Left cardiac atrium (tissue), 4 donors: ENCODE measurements around the gene ANKMY1. TPM values are rescaled to one million over a fixed set of nuclear protein-coding genes. Genes with fewer than 3 reads are reported as not detected.
"Not testable (repeated sequence)": the region's sequence is repeated elsewhere in the genome, so short reads cannot be mapped to it uniquely, and the experiment has no call there.

ENCODE experiments used
- ATAC-seq, 2 donors: fragments of 200-7000 bp; cut with Tn5 transposase; one replicate each; pipeline ENCODE4 v1.9.1; 2020; ENCODE audit warnings: mild to moderate bottlenecking in 2 of 2, moderate library complexity in 2 of 2
- DNase-seq: peaks from one replicate; pipeline ENCODE4 v3.0.0-alpha.2; 2020
- intact Hi-C, 2 donors: fragments of 100-400 bp; cut with DNase I; formaldehyde crosslinking; loops; one replicate each; pipeline versions ENCODE4 v1.14.1 to v1.15.1; 2022 to 2023
- total RNA-seq, 2 donors: library from RNA; stranded (reverse); fragmentation: NEBNext Ultra II Directional; extraction: Animal tissue kit (Norgen Biotek cat#: 25700); gene quantifications; one replicate each; pipeline ENCODE4 v1.2.1, GENCODE V29; 2021
- donor health status: DM: no; HTN: yes; CAD: no.
- donor health status: DM: no; HTN: yes; CAD: no; lungs with severe emphysema.
- donor health status: DM: yes; HTN: yes; CAD: no.
- donor health status: Dilated cardiomyopathy.

The ANKMY1 gene
- total RNA-seq, 2 donors from 2014 or later, result 4.9 to 8.1 TPM

DNA sequence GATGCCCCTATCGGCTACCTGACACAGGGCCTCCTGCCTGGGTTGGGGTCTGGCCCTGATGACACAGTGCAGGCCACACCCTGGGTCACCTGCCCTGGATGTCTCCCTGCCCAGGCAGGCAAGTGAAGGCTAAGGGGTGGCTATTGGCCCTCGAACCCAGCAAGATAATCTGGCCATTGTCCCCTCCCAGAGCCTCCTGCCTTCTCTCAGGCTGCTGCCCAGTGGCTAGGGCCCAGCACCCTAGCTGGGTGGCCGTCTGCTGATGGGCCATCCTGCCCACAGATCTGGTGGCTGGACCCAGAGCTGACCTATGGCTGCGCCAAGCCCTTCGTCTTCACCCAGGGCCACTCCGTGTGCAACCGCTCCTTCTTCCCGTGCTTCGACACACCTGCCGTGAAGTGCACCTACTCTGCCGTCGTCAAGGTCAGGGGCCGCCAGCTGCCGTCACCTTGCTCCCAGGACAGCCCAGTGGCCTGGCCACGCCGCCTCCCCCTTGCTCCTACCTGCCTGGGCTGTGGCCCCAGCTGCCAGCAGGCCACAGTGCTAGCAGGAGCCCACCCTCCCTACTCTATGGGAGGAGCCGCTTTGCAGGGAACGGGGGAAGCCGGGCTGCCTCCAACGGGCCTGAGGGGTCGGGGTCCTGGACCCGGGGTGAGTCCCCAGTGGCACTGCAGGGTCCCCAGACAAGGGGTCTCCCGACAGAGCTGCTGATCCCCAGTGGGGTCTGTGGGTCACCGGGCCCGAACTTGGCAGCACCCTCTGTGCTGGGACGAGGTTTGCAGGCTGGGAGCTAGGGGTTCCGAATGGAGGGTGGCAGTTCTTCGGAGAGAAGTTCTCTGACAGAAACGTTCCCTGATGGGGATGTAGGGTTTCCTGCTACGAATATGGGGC lies 14.6 kb upstream of the ANKMY1 start:
- intact Hi-C loops, result no loop called here
- ATAC-seq, result no peak
- DNase-seq, result peak; percentile 19

- intact Hi-C loops, result no loop called here
- ATAC-seq, result no peak
- peak; percentile 25 for DNase-seq
Measured at GRCh38 chr2:240571314-240571973, 13.7 kb upstream of the ANKMY1 start.

GRCh38 chr2:240570531-240571313 lies 12.9 kb upstream of the ANKMY1 start:
- ATAC-seq, result no peak
- DNase-seq, result peak; percentile 17
- intact Hi-C loops, result no loop called here

DNA sequence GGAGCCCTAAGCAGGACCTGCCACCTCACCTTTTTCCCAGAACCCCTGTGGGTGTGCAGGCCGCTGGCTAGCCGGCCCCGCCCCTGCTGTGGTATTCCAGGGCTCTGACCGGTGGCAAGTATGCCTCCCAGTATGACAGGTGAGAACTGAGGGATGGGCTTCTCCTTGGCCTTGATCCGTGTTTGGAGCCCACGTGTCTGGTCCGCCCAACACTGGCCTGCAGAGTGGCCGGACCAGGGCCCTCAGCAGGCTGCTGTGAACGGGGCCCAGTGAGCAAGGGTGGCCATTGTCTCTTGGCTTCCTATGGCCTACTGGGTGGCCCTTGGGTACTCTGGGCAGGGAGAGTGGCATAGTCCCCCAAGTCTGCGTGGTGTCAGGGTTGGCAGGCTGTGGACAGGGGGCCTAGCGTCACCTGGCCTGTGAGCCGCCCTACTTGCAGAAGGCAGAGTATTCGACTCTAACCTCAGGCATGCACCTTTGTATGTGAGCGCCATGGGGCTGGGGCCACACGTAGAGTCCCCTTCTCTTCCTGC lies 12.3 kb upstream of the ANKMY1 start:
- peak; percentile 18 for DNase-seq
- no peak for ATAC-seq
- intact Hi-C loops, result no loop called here

GRCh38 chr2:240569523-240569997 lies 11.8 kb upstream of the ANKMY1 start:
- intact Hi-C loops, result no loop called here
- DNase-seq (peak; percentile 20), ATAC-seq (no peak)

DNA sequence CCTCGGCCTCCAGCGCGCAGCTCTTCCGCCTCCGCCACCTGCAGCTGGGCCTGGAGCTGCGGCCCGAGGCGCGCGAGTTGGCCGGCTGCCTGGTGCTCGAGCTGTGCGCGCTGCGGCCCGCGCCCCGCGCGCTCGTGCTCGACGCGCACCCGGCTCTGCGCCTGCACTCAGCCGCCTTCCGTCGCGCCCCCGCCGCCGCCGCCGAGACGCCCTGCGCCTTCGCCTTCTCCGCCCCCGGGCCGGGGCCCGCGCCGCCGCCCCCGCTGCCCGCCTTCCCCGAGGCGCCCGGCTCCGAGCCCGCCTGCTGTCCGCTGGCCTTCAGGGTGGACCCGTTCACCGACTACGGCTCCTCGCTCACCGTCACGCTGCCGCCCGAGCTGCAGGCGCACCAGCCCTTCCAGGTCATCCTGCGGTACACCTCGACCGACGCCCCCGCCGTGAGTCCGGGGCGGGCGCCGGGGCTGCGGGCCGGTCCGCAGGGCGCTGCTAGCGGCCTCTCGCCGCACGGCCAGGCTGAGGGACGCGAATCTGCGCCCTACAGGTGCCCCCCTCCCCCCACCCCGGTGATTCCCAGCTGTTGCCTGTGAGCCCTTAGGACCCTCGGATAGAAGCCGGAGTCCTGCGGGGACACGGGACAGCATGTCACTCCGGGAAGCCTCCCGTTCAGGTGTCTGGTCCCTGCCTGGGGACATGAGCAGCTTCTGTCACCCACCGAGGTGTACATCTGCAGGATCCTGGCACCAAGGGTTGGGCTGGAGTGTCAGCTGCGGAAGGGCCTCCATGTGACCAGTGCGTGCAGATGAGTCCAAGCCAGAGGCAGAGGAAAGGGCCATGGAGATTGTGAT lies 11.1 kb upstream of the ANKMY1 start:
- ATAC-seq (peak; percentile 5 to 29), DNase-seq (peak; percentile 77)
- intact Hi-C loops, result no loop called here

DNA sequence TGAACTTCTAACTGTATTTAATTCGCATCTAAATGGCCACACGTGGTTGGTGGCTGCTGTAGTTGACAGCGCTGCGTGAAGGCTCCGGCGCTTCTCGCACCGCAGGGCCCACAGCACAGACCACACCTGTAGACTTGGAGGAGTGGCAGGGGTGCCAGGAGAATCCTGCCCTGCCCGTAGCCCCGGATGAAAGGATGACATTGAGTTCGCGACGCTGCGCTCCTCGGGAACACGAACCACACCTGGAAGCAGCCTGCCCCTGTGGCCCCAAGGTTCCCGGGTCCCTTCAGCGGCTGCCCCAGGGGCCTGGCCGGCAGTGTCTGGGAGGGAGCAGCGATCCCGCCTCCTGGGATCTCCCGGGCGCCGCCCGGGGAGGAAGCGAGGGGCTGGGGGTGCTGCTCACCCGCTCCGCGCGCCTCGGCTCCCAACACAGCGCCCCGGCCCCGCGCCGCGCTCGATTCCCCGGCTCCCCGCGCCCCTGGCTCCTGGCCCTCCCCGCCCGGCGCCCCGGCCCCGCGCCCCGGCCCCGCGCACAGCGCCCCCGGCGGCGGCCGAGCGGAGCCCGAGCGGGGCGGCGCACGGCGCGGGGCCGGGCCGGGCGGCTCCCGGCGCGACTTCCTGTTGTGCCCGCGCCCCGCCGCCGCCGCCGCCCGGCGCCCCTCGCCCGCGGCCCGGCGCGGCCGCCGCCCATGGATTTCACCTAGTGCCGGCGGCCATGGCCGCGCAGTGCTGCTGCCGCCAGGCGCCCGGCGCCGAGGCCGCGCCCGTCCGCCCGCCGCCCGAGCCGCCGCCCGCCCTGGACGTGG lies 10.3 kb upstream of the ANKMY1 start, which contains the start of gene RNPEPL1:
TSS of gene RNPEPL1 (plus strand) at position 613 of the 806 bp plus-strand sequence. CDS start at position 716, 103 bp downstream.
- DNase-seq (peak; percentile 50), ATAC-seq (peak; percentile 3 to 27)

GRCh38 chr2:240567137-240567871 lies 9.5 kb upstream of the ANKMY1 start:
- intact Hi-C loops, result no loop called here
- DNase-seq (peak; percentile 26), ATAC-seq (peak in 1 of 2 donors; percentile 0)

More for the DNA sequence above, 10.3 kb upstream of the ANKMY1 start, which contains the start of gene RNPEPL1:
- intact Hi-C loops, result no loop called here

- peak; percentile 95 for DNase-seq
- intact Hi-C loops, result no loop called here
- ATAC-seq, result peak; percentile 89 to 91
Measured at GRCh38 chr2:240566203-240567136, 8.7 kb upstream of the ANKMY1 start.

DNA sequence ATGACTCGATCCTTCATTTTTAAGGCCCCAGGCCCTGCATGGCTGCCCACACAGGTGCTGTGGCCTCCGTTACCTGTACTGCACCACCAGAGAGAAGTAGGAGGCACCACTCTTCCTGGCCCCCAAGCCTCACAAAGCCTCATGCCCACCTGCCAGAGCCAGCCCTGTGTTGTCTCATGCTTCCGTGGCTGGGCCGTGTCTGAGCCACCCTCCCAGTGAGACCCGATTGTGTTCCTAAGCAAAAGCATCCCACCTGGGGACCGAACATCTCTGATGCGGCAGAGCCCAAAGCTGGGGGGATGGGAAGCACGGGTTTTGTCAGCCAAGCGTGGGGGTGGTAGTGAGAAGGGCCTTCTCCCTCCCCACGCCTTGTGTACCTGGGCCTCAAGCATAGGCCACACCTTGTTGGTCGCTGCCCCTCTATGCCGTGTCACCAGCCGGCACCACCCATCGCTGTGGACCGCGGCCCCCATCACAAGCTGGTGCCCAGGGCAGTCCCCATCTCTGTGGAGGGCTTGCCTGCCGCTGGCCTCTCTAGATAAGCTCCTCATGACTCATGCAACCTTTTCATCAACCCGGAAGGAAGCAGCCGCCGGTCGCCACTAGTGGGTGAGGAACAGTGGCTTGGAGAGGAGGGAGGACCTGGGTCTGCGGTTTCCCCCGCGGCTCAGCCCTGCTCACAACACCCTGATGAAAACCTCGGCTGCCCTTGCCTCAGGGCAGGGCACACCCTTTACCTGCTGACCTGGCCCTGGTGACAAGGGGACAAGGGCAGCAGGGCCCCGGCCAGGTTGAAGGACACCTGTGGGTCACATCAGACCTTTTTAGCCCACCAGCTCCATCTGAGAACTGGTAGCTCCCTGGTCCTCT lies 7.8 kb upstream of the ANKMY1 start:
- peak; percentile 89 for DNase-seq
- peak; percentile 16 to 40 for ATAC-seq
- intact Hi-C loops, result no loop called here

- DNase-seq (no peak), ATAC-seq (no peak)
- intact Hi-C loops, result no loop called here
Measured at GRCh38 chr2:240564561-240565332, 7.0 kb upstream of the ANKMY1 start.

DNA sequence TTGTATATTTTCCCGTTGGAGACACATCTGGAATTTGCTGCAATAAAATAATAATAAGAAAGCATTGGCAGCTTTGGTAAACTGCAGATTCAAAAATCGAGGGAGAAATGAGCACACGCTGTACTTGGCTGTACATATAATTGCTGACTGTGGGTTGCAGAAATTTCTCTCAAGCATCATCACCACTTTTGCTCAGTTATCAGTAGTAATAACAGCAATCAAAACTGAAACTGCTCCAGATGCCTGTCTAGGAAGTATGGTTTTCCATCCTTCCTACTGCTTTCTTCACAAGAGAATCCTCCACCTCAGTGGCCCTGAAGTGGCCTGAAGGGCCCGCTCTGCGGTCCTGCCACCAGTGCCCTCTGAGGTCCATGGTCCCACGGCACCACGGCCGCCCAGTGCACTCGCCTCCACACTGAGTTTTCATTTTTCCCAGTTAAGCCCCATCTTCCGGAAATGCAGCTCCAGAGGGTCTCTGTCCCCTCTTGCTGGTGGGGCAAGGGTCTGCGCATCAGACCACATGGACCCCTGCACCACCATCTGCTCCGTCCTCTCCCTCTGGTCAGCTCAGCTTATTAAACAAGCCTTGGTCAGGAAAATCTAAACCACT lies 6.3 kb upstream of the ANKMY1 start:
- ATAC-seq (no peak), DNase-seq (no peak)
- intact Hi-C loops, result no loop called here

DNA sequence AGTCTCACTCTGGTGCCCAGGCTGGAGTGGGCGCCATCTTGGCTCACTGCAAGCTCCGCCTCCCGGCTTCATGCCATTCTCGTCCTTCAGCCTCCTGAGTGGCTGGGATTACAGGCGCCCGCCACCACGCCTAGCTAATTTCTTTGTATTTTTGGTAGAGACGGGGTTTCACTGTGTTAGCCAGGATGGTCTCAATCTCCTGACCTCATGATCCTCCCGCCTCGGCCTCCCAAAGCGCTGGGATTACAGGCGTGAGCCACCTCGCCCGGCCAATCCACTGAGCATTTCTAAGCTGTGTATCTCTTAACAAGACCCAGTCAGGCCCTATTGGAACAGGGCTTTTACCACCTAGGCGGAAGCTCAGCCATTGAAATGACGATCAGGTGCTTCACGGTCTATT lies 5.4 kb upstream of the ANKMY1 start:
- DNase-seq, ATAC-seq, intact Hi-C loops: not testable (repeated sequence)
